Gastrocnemius medialis (tissue), 4 donors: ENCODE results near the gene LRRC43.

Experiments used
- POLR2A ChIP-seq, 2 donors: fragments of 450-650 bp; IDR thresholded peaks; one replicate each; pipeline ENCODE4 v1.6.1; 2017; ENCODE audit warnings: antibody characterized with exemption in 2 of 2, mild to moderate bottlenecking in 2 of 2, moderate library complexity in 2 of 2
- TF ChIP-seq, protein P1 (sequence below), 5 experiments: fragments of 450-650 bp in 3 of 5; fragments of 200-600 bp in 2 of 5; sonication (generic) in 2 of 5; IDR thresholded peaks in 4 of 5; conservative IDR thresholded peaks in 1 of 5; 1 replicate in 4 of 5; 2 replicates in 1 of 5; pipeline ENCODE4 v1.5.1; 2016 to 2019; ENCODE audit warnings: antibody characterized with exemption in 5 of 5, mild to moderate bottlenecking in 3 of 5, moderate library complexity in 3 of 5

- TF ChIP-seq, protein P1, sequence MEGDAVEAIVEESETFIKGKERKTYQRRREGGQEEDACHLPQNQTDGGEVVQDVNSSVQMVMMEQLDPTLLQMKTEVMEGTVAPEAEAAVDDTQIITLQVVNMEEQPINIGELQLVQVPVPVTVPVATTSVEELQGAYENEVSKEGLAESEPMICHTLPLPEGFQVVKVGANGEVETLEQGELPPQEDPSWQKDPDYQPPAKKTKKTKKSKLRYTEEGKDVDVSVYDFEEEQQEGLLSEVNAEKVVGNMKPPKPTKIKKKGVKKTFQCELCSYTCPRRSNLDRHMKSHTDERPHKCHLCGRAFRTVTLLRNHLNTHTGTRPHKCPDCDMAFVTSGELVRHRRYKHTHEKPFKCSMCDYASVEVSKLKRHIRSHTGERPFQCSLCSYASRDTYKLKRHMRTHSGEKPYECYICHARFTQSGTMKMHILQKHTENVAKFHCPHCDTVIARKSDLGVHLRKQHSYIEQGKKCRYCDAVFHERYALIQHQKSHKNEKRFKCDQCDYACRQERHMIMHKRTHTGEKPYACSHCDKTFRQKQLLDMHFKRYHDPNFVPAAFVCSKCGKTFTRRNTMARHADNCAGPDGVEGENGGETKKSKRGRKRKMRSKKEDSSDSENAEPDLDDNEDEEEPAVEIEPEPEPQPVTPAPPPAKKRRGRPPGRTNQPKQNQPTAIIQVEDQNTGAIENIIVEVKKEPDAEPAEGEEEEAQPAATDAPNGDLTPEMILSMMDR (IDR thresholded peaks at IDR 0.05 in 4 of 5, conservative IDR thresholded peaks at IDR 0.05 in 1 of 5), result no peak
- TF ChIP-seq POLR2A (IDR thresholded peaks at IDR 0.05), result no peak
Measured at GRCh38 chr12:122137681-122138080, 45.2 kb upstream of the LRRC43 start.
